GM21529 (cell line): ENCODE results near the gene PDE4DIP.
A peak's percentile ranks its signal among the peaks of the same experiment; 100 is the strongest.
"Not testable (repeated sequence)": the region's sequence is repeated elsewhere in the genome, so short reads cannot be mapped to it uniquely, and the experiment has no call there.

ENCODE experiments used
- ATAC-seq: cut with Tn5 transposase; IDR thresholded peaks from one replicate; pipeline ENCODE4 v1.9.1; 2021; ENCODE audit not compliant: unreplicated experiment

Gene PDE4DIP

DNA sequence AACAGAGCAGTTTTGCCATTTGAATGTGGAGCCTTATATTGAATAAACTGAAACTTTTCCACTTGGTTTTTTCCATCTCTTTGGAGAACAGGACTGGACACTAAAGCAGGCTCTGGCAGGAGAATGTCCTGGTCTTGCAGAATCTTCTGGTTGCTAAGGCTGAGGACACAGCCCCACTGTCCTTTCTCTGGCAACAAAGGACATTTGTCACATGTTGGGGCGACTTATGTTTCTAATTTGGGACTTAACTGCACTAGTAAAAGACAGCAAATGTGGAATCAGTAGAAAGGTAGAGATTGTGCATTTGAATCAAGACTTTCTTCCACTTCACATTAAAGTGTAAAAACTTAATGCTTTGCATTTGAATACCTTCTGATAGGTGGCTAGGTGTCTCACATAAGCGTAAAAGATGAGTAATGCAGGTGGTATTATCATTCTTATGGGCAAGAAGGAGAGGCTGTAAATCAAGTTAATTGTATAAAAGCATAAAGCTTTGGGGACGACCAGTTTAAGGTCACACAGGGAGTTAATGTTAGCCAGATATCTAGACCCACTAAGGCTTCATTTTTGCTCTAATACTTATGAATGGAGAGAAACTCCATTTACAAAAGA is 74.7 kb downstream of the PDE4DIP start:
- not testable (repeated sequence) for ATAC-seq

DNA sequence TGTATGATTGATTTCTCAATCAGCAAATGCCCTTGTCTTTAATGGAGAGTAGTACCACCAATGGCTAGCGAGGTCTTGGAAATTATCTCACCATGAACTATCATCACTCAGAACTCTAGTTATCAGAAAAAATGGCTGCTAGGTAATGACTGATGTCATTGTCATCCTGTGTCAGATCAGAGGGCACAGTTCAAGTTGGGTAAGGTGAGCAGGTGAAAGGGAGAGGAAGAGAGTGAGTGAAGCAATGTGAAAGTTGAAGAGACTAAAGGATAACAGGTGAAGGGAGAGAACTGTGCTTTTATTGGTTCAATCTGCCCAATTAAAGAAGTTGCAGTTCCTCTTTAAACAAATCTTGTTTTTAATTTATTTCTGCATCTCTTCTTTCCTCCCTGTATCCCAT is 76.8 kb downstream of the PDE4DIP start:
- not testable (repeated sequence) for ATAC-seq

DNA sequence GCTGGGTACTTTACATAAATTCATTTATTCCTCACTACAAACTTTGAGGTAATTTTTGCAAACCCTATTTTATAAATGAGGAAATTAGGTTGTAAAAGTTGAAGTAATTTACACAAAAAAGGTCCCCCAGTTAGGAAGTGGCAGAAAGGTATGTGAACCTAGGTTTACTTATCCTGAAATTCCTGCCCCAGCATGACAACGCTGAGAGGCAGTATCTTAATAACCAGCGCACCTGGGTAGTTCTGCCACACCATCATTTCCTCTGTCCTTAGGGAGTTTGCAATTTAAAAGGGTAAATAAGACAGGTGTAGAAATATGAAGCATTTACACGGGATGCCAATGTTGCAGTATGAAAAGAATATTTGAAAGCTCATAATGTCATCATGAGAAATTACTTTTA is 79.6 kb downstream of the PDE4DIP start:
- not testable (repeated sequence) for ATAC-seq

DNA sequence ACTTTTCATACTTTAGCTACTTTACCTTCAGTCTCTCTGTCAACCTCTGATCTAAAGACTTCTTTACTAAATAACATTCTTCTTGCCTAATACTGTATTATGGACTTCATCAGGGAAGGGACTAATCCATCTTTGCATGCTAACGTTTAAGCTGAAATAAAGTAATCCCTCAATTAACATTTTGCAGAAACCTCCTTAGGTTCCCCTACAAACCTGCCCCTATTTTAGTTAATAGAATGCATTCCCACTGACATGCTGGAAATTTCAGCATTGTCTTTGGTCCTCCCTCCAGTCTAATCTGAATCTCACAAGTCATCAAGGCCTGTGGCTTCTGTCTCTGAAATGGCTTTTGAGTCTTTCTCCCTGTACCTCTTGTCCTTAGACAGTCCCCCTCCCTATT is 83.4 kb downstream of the PDE4DIP start:
- ATAC-seq, result not testable (repeated sequence)

DNA sequence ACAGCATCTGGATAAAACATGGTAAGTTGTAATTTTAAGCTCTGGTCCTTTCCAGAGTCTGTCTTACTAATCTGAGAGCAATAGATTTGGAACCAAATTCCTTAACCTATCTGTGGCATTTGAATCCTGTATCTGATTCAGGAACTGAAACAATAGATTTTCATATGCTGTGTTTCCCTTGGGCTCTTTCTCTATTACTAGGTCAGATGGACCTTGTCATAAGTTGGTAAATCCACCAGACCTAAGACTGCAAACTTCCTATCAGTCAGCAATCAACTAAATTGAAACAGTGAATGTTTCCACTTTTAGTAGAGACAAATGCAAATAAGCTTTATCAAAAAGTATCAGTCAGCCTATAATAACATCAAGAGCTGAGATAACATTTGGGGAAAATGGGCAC is 85.0 kb downstream of the PDE4DIP start:
- ATAC-seq, result not testable (repeated sequence)

DNA sequence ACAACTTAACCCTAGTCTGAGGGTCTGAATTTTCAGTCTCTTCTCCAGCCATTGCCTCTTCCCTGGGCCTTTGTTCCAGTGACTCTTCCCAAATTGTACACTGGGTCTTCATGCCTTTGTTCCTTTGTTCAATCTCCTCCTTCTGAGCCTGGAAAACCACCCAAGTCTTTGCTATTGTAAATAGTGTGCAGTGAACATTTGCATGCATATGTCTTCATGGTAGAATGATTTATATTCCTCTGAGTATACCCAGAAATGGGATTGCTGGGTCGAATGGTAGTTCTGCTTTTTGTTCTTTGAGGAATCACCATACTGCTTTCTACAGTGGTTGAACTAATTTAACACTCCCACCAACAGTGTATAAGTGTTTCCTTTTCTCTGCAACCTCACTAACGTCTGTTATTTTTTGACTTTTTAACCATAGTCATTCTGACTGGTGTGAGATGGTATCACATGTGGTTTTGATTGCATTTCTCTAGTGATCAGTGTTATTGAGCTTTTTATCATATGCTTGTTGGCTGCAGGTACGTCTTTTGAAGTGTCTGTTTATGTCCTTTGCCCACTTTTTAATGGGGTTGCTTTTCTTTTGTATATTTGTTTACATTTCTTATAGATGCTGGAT is 91.3 kb downstream of the PDE4DIP start:
- ATAC-seq, result not testable (repeated sequence)

DNA sequence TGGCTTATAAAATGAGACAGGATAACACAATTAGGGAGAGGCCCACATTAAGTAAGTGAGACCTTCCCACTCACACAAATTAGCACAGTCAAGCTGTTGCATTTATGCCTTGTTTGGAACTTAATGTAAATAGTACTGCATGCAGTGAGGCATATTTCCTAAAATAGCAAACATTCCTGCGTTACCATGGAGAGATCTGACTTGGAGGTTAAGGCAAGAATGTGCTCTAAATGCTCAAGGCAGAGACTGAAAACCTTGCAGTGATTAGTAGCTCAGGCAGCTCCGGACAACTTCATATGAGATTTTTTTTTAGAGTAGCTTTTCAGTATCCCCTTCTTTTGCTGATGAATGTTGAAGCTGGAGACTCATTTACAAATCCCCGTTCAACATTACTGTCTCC is 98.7 kb downstream of the PDE4DIP start:
- ATAC-seq, result not testable (repeated sequence)

DNA sequence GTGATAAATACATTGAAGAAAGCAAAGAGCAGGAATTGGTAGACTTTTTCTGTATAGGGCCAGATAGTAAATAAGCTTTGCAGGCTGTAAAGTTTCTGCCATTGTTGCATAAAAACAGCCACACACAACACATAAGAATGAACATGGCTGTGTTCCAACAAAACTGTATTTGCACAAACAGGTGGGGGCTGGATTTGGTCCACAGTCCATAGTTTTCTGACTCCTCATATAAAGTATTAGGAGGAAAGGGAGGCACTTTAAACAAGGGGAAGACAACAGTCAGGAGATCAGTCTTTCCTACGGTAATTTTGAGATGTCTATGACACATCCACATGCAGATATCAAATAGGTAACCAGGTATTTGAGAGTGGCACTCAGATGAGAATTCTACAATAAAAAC is 100.9 kb downstream of the PDE4DIP start:
- ATAC-seq, result not testable (repeated sequence)

DNA sequence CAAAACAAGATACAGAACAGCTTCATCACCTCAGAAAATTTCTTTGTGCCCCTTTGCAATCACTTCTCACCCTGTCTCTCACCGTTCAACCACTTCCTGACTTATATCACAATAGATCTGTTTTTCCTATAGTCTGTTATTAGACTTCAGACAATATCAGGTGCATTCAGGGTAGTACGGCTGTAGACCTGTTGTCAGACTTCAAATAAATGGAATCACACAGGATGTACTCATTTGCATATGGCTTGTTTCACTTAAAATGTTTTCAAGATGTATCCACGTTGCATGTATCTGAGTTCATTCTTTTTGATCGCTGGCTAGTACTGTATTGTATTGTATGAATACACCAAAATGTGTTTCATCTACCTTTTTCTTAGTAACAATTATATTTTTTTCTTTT is 104.5 kb downstream of the PDE4DIP start:
- ATAC-seq, result not testable (repeated sequence)

DNA sequence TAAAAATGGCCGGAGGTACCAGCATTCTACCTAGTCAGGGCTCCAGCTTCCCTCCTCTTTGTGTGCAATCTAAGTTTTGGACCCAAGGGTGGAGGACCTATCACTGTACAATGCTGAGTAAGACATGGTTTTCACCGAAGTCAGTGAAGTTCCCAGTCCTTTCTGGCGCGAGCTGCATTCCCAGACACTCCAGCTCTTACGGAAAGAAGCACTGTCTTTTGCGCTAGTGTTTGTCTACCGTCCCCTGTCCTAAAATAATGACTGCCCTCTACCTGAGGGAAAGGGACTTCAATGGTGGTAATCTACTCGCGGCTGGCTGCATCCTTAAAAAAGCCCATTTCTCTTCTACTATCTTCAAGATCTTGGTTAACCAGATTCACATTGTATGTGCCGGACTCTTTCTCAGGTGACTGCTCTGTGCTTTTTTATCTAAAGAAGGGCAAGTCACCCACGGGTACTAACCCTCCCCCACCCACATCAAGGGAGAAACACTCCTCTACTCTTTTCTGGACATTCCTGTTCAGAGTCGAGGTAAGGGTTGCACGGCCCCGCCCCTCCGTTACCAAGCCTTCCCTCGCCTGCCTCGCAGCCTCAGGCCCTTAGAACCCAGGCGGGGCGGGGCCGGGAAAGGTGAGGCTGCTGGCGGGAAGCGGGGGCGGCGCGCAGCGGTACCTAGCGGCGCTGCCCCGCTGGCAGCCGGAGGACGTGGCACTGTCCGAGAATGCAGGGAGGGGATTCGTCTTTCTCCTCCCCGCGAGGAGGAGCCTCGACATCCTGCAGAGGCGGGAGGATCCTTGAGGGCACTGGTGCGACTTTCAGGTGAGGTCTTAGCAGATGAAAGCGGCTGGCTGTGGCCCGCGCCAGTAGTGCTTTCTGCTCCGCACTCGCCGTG is 107.4 kb downstream of the PDE4DIP start:
- ATAC-seq, result peak; percentile 67

DNA sequence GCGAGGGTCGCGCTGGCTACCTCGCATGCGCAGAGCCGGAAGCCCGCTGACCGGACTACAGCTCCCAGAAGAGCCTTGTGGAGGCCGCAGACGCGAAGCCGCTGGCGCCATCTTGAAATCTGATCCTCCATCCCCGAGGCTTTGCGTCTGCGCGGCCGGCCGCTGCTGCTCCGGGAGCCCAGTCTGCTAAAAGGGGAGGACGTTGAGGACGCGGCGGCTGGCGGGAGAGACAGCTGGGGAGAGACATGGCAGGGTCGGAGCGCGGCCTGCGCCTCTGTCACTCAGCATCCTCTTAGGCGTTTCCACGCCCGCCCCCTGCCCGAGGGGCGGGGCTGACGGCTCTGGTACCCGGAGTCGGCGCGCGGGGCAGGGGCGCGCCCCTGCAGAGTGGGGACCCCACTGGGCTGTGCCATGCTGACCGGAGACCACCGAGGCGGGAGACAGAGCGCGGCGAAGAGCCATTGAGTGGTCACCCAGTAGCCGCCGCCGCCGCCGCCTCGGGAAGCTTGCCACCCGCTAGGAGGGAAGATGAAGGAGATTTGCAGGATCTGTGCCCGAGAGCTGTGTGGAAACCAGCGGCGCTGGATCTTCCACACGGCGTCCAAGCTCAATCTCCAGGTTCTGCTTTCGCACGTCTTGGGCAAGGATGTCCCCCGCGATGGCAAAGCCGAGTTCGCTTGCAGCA is 108.2 kb downstream of the PDE4DIP start:
- peak; percentile 79 for ATAC-seq

DNA sequence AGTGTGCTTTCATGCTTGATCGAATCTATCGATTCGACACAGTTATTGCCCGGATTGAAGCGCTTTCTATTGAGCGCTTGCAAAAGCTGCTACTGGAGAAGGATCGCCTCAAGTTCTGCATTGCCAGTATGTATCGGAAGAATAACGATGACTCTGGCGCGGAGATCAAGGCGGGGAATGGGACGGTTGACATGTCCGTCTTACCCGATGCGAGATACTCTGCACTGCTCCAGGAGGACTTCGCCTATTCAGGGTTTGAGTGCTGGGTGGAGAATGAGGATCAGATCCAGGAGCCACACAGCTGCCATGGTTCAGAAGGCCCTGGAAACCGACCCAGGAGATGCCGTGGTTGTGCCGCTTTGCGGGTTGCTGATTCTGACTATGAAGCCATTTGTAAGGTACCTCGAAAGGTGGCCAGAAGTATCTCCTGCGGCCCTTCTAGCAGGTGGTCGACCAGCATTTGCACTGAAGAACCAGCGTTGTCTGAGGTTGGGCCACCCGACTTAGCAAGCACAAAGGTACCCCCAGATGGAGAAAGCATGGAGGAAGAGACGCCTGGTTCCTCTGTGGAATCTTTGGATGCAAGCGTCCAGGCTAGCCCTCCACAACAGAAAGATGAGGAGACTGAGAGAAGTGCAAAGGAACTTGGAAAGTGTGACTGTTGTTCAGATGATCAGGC is 108.8 kb downstream of the PDE4DIP start:
- ATAC-seq, result peak; percentile 6

DNA sequence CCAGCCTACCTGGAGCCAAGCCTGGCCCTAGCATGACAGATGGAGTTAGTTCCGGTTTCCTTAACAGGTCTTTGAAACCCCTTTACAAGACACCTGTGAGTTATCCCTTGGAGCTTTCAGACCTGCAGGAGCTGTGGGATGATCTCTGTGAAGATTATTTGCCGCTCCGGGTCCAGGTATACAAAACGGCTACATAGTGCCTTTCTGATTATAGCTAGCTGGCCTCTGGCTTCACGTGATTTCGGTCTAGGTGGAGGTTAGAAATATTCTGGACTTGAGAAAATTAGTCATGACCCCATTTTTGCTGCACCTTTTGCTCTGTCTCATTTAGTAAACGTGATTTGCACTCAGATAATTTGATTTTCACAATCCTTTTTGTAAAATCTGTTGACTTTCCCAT is 109.5 kb downstream of the PDE4DIP start:
- ATAC-seq, result not testable (repeated sequence)

DNA sequence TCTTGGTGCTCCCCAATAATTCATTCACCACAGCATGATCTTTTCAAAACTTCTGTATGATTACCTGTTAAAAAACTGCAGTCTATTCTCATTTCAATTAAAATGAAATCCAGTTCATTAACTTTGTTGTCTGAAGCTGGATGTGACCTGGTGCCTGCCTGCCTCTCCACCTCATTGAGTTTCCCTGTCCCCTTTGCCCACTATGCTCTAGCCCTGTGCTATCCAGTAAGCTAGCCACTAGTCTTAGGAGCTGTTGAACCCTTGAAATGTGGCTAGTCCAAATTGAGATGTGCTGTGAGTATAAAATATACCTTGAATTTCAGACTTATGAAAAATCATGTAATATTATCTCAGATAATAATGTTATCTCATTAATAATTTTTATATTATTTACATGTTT is 114.1 kb downstream of the PDE4DIP start:
- not testable (repeated sequence) for ATAC-seq

DNA sequence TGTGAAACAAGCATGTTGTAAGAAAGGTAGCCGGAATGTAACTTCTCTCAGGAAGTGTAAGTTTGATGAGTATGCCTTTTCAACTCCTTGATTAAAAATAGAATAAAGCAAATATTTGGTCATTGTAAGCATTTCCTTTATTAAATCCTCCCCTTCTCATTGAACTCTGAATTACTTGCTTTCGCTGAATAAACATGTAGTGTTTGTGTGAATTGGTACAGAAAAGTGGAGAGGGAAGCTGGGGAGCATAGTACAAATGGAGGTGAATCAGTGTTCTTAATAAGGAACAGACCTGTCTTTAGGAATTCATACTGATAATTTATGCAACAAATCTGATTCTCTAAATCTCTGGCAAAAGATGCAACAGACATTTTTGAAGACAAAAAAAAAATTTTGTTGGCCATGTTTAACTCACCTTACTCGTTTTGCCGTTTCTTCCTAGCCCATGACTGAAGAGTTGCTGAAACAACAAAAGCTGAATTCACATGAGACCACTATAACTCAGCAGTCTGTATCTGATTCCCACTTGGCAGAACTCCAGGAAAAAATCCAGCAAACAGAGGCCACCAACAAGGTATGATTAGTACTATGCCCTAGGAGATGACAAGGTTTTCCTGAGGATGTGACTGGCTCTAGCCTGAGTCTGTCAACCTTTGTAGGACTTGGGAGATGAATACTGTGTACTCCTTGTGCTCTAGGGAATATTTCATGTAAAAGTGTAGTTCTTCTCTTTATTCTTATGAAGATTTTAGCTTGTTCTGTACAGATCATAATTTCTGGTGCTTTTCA is 116.2 kb downstream of the PDE4DIP start:
- ATAC-seq, result not testable (repeated sequence)

DNA sequence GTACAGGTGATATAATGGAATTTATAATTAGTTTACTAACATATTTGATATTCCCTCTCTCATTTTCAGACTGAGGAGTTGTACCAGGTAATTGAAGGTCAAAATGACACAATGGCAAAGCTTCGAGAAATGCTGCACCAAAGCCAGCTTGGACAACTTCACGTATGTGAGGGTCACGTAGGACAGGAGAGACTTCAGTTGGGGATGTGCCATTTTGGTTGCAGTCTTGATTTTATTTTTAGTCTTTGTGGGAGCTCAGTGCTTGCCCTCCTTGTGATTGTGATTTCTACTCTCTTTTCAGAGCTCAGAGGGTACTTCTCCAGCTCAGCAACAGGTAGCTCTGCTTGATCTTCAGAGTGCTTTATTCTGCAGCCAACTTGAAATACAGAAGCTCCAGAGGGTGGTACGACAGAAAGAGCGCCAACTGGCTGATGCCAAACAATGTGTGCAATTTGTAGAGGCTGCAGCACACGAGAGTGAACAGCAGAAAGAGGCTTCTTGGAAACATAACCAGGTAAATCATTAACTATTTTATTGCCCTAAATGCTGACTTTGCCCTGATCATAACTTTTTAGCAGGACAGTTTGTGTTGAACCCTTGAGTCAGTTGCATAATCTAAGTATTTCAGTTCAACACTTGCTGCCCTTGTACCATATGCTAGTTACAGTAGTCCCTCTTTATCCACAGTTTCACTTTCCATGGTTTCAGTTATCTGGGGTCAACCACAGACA is 118.1 kb downstream of the PDE4DIP start:
- ATAC-seq, result not testable (repeated sequence)

DNA sequence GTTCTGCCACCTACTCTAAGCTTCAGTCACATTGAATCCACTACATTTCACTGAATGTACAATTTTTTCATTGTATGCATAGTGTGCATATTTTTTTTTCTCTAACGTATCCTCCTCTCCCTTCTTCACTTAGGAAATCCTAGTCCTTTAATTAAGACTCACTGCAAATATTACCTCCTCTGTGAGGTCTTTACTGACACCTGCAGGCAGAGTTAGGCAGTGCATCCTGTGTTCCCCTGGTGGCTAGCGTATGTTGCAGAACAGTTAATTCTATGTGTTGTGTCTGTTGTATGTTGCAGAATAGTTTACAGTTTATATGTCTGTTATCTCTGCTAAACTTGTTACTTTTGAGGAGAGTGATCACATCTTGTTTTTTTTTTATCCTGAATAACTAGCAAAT is 121.9 kb downstream of the PDE4DIP start:
- not testable (repeated sequence) for ATAC-seq

DNA sequence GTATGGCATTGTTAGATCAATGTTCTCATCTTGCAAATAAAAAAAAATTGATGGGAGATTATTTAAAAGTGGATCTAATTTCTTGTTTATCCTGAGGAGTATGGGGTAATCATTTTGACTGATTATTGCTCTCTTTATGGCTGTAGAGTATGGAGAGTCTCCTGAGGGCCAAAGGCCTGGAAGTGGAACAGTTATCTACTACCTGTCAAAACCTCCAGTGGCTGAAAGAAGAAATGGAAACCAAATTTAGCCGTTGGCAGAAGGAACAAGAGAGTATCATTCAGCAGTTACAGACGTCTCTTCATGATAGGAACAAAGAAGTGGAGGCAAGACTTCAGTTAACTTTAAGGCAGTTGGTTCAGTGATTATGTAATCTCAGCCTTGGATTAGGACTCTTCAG is 123.4 kb downstream of the PDE4DIP start:
- ATAC-seq, result not testable (repeated sequence)

DNA sequence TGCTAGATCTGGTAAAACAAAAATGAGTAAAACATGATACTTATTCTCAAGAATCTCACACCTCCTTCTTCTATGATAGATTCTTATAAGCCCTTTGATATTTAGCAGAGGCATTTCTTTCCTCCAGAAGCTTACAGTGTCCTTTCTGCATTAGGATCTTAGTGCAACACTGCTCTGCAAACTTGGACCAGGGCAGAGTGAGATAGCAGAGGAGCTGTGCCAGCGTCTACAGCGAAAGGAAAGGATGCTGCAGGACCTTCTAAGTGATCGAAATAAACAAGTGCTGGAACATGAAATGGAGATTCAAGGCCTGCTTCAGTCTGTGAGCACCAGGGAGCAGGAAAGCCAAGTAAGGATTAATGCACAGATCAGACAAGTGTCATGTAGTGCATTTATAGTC is 124.5 kb downstream of the PDE4DIP start:
- ATAC-seq, result not testable (repeated sequence)
